Body of pancreas (tissue), 4 donors: ENCODE results near the gene ATXN10.

Experiments used
- POLR2A ChIP-seq, 3 donors: fragments of 450-650 bp; IDR thresholded peaks; one replicate each; pipeline ENCODE4 v1.6.1; 2016; ENCODE audit warnings: antibody characterized with exemption in 3 of 3, mild to moderate bottlenecking in 2 of 3
- TF ChIP-seq, protein P1 (sequence below), 7 experiments: fragments of 450-650 bp in 4 of 7; fragments of 200-600 bp in 3 of 7; sonication (generic) in 3 of 7; IDR thresholded peaks; one replicate each; pipeline ENCODE4 v1.5.1; 2016 to 2019; ENCODE audit warnings: antibody characterized with exemption in 7 of 7

GRCh38 chr22:45783021-45783420, 111.4 kb downstream of the ATXN10 start:
- TF ChIP-seq, protein P1, sequence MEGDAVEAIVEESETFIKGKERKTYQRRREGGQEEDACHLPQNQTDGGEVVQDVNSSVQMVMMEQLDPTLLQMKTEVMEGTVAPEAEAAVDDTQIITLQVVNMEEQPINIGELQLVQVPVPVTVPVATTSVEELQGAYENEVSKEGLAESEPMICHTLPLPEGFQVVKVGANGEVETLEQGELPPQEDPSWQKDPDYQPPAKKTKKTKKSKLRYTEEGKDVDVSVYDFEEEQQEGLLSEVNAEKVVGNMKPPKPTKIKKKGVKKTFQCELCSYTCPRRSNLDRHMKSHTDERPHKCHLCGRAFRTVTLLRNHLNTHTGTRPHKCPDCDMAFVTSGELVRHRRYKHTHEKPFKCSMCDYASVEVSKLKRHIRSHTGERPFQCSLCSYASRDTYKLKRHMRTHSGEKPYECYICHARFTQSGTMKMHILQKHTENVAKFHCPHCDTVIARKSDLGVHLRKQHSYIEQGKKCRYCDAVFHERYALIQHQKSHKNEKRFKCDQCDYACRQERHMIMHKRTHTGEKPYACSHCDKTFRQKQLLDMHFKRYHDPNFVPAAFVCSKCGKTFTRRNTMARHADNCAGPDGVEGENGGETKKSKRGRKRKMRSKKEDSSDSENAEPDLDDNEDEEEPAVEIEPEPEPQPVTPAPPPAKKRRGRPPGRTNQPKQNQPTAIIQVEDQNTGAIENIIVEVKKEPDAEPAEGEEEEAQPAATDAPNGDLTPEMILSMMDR (IDR thresholded peaks at IDR 0.05): no peak
- no peak for TF ChIP-seq POLR2A (IDR thresholded peaks at IDR 0.05)
